Coronary artery (tissue), 2 donors: ENCODE data around the gene COL18A1.

ENCODE experiments used
- DNase-seq: peaks from one replicate; pipeline ENCODE4 v3.0.0-alpha.2; 2017; ENCODE audit warnings: low spot score
- H3K27ac ChIP-seq, 2 donors: fragments of 200-600 bp; sonication (generic); one replicate each; pipeline ENCODE4 v1.5.1; 2016 to 2019
- H3K4me3 ChIP-seq: fragments of 200-600 bp; sonication (generic); 2 replicates; pipeline ENCODE4 v1.5.1; 2016; ENCODE audit warnings: mild to moderate bottlenecking, moderate library complexity
- TF ChIP-seq, protein P1 (sequence below): fragments of 200-600 bp; sonication (generic); IDR thresholded peaks from one replicate; pipeline ENCODE4 v1.5.1; 2019; ENCODE audit warnings: antibody characterized with exemption

Gene COL18A1

DNA sequence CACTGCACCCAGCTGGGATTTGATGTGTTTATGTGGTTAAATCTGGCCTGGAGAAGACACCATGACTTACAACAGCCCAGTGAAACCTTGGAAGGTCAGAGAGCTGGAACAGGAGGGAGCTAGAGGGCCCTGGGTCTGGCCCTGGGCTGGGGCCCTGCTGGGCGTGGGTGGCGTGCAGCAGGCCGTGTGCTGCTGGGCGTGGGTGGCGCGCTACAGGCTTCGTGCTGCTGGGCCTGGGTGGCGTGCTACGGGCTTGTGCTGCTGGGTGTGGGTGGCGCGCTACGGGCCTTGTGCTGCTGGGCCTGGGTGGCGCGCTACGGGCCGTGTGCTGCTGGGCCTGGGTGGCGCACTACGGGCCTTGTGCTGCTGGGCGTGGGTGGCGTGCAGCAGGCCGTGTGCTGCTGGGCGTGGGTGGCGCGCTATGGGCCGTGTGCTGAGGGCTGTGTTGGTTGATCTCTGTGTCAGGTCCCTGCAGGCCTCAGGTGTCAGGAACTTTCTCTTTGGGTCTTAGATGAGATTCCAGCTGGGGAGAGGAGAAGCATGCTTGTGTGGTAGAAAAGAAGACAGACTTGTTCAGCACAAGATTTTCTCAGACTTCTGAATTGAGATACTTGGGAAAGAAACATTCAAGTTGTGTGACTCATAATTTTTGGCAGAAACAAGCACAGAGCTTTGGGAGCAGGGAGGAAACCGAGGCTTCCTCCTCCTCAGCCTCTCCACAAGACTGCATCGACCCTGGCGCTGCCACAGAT lies 66.0 kb downstream of the COL18A1 start:
- Histone ChIP-seq H3K4me3 (peak overlapping the region; percentile 59), H3K27ac (peak overlapping the region; percentile 81 to 99)
- DNase-seq, result no peak
- TF ChIP-seq, protein P1, sequence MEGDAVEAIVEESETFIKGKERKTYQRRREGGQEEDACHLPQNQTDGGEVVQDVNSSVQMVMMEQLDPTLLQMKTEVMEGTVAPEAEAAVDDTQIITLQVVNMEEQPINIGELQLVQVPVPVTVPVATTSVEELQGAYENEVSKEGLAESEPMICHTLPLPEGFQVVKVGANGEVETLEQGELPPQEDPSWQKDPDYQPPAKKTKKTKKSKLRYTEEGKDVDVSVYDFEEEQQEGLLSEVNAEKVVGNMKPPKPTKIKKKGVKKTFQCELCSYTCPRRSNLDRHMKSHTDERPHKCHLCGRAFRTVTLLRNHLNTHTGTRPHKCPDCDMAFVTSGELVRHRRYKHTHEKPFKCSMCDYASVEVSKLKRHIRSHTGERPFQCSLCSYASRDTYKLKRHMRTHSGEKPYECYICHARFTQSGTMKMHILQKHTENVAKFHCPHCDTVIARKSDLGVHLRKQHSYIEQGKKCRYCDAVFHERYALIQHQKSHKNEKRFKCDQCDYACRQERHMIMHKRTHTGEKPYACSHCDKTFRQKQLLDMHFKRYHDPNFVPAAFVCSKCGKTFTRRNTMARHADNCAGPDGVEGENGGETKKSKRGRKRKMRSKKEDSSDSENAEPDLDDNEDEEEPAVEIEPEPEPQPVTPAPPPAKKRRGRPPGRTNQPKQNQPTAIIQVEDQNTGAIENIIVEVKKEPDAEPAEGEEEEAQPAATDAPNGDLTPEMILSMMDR, result no peak

DNA sequence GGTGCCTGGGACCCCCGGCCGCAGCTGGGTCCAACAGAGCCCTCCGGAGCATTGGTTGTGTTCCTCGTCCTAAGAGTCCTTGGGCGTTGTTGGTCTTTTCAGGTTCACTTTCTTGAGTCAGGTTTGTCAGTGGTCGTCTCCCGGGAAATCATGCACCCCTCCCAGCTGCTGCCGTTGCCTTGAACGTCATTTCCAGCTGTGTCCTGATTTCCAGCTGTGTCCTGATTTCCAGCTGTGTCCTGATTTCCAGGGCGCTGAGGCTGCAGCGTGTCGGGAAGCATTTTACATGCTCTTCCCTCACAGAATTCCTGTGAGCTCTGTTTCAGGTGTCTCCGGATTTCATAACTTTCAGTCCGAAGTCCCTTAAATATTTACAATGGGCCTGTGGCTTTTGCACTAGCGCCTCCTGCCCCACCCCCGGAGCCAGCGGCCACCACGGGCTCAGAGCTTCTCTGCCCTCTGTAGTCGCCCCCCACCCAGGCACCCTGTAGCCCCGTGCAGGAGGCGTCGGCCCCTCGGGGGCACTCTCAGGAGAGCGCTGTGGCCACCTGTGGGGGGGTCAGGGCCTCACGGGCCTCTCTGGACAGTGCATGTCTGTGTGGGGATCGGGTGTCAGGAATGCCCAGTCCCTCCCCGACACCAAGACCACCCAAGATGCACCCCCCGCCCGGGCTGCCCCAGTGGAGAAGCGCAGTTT lies 66.7 kb downstream of the COL18A1 start:
- Histone ChIP-seq H3K27ac (peak overlapping the region; percentile 81 to 99), H3K4me3 (peak overlapping the region; percentile 59)
- TF ChIP-seq, protein P1, result no peak
- DNase-seq, result no peak

DNA sequence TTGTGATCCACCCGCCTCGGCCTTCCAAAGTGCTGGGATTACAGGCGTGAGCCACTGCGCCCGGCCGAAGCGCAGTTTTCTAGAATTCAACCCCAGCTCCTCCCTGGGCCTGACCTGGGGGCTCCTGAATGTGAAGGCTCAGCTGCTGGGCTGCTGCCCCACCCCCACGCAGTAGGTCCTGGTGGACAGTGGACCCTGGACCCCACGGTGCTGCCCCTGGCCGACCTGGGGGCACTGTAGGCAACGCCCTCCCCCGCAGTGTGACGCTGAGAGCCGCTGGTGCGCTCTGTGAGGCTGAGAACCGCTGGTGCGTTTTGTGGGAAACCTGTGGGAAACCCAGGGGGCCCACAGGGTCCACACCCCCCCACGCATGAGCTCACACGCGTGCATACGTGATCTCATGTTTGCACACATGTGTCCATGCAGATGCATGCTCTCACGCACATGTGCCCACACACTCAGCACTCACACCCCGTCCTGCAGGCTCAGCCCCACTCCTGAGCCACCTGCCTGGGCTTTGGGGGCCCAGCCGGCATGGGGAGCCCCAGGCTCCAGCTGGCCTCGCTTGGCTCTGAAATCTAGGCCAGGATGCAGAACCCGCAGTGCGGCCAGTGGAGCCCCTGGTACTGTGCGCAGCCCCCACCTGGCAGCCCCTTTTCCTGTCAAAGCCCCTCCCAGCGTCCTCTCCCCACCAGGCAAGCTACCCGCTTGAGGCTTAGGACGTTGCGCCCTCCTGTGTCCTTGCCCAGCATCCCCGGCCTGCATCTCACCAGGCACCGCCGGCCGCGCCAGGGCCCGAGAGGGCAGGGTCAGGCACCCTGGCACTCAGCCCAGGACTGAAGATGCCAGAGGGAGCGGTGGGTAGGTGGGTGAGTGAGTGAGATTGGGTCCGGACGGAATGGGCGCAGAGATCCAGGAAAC lies 67.7 kb downstream of the COL18A1 start:
- no peak for DNase-seq
- TF ChIP-seq, protein P1, result no peak
- H3K4me3 ChIP-seq, result no peak overlapping the region
- H3K27ac ChIP-seq, result peak overlapping the region in 1 of 2 donors; percentile 99

DNA sequence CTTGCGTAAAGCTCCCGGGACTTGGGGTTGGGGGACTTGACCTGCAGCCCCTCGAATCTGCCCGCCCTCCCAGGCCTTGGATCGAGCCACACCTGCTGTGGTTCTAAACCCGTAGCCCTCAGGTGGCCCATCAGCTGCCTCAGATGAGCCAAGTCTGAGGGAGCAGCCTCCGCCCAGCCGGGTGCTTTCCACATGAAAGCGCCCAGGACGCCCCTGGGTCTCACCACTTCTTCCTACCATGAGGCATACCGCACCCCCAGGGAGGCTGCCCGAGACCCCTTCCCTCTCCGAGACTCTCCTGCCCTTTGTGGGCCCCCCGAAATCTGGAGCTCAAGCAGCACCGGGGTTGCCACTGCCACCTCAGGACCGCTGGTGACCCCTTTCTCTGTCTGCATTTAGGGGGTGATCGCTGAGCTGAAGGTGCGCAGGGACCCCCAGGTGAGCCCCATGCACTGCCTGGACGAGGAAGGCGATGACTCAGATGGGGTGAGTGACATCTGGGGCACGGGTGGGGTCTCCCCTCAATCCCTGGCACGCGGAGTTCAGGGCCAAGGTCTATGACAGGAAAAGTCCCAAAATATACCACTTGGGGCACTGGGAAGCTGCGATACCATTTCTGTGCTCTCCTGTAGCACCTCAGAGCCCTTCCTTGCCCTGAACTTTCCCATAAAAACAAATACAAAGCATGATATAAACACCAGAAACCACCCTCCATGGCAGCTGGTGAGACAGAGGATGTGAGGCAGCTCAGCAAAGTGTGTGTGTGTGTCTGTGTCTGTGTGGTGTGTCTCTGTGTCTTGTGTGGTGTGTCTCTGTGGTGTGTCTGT lies 68.7 kb downstream of the COL18A1 start:
- TF ChIP-seq, protein P1, result no peak
- DNase-seq, result no peak
- Histone ChIP-seq H3K27ac (peak overlapping the region in 1 of 2 donors; percentile 99), H3K4me3 (no peak overlapping the region)

DNA sequence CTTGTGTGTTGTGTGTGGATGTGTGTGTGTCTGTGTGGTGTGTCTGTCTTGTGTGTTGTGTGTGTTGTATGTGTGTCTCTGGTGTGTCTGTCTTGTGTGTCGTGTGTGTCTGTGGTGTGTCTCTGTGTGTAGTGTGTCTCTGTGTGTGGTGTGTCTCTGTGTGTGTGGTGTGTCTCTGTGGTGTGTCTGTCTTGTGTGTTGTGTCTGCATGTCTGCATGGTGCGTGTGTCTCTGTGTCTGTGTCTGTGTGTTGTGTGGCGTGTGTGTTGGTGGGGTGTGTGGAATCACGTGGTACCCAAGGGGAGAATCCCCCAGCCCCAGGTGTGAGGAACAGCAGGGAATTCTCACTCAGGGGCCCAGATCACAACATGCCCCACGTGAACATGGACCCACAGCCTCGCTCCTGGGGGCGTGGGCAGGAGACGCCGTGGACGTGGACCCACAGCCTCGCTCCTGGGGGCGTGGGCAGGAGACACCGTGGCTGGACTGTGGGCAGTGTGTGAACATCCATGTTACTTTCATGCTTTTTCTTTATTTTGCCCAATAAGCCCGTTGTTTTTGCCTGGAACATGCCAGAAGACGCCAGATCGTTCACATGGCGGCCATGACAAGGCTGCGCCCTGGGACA lies 69.5 kb downstream of the COL18A1 start:
- DNase-seq, result no peak
- TF ChIP-seq, protein P1, result no peak
- no peak overlapping the region for H3K4me3 ChIP-seq
- H3K27ac ChIP-seq, result peak overlapping the region in 1 of 2 donors; percentile 99
